22Rv1 (cell line): ENCODE measurements around the gene RIT2.

Source experiments
- H3K27ac ChIP-seq: fragments of 450-650 bp; 2 replicates; pipeline ENCODE4 v1.5.1; 2017
- CTCF ChIP-seq: fragments of 450-650 bp; IDR thresholded peaks from 2 replicates; pipeline ENCODE4 v1.5.1; 2017; ENCODE audit warnings: mild to moderate bottlenecking
- ZFX ChIP-seq: fragments of 450-650 bp; IDR thresholded peaks from 2 replicates; pipeline ENCODE4 v1.6.1; 2017; ENCODE audit warnings: antibody characterized with exemption, borderline replicate concordance

The RIT2 gene

GRCh38 chr18:42937436-42937835 is 178.0 kb downstream of the RIT2 start:
- TF ChIP-seq ZFX (no peak), CTCF (no peak)
- H3K27ac ChIP-seq: no peak overlapping the region

- TF ChIP-seq CTCF (no peak), ZFX (no peak)
- no peak overlapping the region for H3K27ac ChIP-seq
Measured at GRCh38 chr18:42936289-42936688, 179.2 kb downstream of the RIT2 start.

GRCh38 chr18:42931491-42931890 is 184.0 kb downstream of the RIT2 start:
- TF ChIP-seq ZFX (no peak), CTCF (no peak)
- no peak overlapping the region for H3K27ac ChIP-seq

- H3K27ac ChIP-seq: no peak overlapping the region
- TF ChIP-seq CTCF: no peak
- TF ChIP-seq ZFX: no peak
Measured at GRCh38 chr18:42929857-42930256, 185.6 kb downstream of the RIT2 start.

GRCh38 chr18:42929181-42929580 is 186.3 kb downstream of the RIT2 start:
- TF ChIP-seq ZFX (no peak), CTCF (no peak)
- H3K27ac ChIP-seq: no peak overlapping the region

GRCh38 chr18:42925036-42925435 is 190.4 kb downstream of the RIT2 start:
- no peak overlapping the region for H3K27ac ChIP-seq
- no peak for TF ChIP-seq ZFX

GRCh38 chr18:42922363-42922762 is 193.1 kb downstream of the RIT2 start:
- TF ChIP-seq CTCF (no peak), ZFX (no peak)
- no peak overlapping the region for H3K27ac ChIP-seq

- H3K27ac ChIP-seq: no peak overlapping the region
- TF ChIP-seq CTCF (no peak), ZFX (no peak)
Measured at GRCh38 chr18:42921226-42921737, 194.2 kb downstream of the RIT2 start.
